HG02588 (cell line): ENCODE data around the gene KAT5.
"Not testable (repeated sequence)": the region's sequence is repeated elsewhere in the genome, so short reads cannot be mapped to it uniquely, and the experiment has no call there.

Source experiments
- ATAC-seq: cut with Tn5 transposase; IDR thresholded peaks from one replicate; pipeline ENCODE4 v1.9.1; 2021; ENCODE audit warnings: mild to moderate bottlenecking, moderate library complexity; ENCODE audit not compliant: unreplicated experiment

KAT5 gene

DNA sequence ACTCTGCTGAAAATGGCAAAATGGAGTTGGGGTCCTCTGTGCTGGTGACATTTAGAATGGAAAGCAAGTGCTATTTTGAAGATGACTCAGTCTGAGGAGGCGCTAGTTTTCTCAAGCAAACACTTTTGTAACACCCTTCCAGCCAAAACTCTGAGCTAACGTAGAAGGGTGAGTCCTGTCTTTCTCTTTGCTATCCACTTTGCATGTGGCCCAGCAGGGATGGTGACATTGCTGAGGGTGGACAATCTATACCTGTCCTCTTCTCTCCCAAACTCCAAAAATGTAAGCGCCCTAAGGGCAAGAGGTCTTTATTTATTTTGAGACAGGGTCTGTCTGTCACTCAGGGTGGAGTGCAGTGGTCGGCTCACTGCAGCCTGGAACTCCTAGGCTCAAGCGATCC, 3.6 kb upstream of the KAT5 start:
- ATAC-seq, result no peak

DNA sequence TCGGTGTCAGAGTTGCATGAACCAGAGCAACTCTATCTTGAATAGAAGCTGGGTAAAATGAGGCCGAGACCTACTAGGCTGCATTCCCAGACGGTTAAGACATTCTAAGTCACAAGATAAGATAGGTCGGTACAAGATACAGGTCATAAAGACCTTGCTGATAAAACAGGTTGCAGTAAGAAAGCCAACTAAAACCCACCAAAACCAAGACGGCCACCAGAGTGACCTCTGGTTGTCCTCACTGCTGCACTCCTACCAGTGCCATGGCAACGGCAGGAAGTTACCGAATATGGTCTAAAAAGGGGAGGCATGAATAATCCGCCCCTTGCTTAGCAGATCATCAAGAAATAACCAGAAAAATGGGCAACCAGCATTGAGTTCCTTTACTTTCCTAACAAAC, 2.4 kb upstream of the KAT5 start:
- ATAC-seq, result no peak

DNA sequence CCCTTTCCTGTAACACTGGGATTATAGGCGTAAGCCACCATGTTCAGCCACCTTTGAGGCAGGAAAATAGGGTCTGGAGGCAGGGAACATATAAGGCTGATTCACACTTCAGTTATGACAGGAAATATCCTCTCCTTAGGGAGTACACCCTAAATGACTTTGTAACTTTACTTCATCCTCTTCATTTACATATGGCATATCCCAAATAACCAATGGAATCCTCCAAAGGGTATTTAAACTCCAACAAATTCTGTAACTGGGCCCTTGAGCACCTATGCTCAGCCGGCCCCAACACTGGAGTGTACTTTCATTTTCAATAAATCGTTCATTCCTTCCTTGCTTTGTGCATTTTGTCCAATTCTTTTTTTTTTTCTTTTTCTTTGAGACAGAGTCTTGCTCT, 1.6 kb upstream of the KAT5 start:
- no peak for ATAC-seq

DNA sequence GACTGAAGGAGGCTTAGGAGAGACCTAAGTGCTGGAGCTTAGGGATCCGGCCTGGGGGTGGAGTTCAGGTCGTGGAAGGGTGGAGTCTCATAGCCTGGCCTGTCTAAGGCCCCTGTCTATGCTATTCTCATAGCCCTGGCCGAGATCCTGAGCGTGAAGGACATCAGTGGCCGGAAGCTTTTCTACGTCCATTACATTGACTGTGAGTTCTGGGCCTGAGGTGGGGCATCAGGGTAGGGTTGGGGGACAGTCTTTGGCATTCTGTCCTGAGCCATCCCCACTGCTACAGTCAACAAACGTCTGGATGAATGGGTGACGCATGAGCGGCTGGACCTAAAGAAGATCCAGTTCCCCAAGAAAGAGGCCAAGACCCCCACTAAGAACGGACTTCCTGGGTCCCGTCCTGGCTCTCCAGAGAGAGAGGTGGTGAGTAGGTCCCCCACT, 603 bp downstream of the KAT5 start:
- ATAC-seq, result no peak

DNA sequence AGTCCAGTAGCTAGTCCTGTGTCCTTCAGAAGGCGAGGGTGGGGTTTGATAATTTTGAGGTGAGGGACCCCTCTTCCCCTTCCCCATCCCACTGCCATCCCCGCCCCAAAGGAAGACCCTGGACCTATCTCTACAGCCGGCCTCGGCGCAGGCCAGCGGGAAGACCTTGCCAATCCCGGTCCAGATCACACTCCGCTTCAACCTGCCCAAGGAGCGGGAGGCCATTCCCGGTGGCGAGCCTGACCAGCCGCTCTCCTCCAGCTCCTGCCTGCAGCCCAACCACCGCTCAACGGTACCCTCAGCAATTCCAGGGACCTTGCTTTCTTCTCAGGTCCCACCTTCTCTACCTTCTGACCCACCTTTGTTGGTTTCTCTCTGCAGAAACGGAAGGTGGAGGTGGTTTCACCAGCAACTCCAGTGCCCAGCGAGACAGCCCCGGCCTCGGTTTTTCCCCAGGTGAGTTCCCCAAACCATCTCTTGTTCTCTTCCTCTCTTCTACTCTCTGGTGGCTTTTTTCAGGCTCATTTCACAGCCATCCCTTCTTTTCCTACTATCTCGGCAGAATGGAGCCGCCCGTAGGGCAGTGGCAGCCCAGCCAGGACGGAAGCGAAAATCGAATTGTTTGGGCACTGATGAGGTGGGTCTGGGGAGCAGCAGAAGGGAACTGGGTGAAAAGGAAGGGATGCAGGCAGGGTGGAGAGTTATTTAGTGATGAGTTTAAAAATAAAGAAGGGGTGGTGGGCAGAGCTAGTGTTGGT, 1.3 kb downstream of the KAT5 start:
- no peak for ATAC-seq

DNA sequence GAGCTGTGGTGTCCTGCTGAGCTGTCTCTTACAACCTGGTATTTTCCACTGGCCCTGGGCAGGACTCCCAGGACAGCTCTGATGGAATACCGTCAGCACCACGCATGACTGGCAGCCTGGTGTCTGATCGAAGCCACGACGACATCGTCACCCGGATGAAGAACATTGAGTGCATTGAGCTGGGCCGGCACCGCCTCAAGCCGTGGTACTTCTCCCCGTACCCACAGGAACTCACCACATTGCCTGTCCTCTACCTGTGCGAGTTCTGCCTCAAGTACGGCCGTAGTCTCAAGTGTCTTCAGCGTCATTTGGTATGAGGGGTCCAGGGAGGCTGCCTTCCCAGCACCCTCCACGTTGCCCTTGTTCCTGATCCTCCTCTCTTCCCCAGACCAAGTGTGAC, 2.4 kb downstream of the KAT5 start:
- ATAC-seq, result no peak

DNA sequence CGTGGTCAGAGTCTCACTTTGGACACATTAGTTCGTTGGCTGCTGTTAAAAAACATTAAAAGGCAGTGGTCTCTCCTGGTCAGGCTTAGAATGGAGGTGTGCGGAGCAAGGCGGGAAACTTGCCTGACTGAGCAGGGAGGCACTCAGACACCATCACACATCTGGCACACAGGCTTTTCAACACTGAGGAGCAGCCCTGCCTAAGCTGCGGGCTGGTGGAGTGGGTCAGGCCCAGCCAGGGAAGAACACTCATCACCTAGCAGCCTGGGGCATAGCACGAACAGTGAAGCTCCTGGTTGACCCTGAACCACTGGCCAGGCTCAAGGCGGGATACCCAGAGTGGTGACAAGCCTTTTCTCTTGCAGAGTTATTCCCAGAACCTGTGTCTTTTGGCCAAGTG, 4.2 kb downstream of the KAT5 start:
- no peak for ATAC-seq

DNA sequence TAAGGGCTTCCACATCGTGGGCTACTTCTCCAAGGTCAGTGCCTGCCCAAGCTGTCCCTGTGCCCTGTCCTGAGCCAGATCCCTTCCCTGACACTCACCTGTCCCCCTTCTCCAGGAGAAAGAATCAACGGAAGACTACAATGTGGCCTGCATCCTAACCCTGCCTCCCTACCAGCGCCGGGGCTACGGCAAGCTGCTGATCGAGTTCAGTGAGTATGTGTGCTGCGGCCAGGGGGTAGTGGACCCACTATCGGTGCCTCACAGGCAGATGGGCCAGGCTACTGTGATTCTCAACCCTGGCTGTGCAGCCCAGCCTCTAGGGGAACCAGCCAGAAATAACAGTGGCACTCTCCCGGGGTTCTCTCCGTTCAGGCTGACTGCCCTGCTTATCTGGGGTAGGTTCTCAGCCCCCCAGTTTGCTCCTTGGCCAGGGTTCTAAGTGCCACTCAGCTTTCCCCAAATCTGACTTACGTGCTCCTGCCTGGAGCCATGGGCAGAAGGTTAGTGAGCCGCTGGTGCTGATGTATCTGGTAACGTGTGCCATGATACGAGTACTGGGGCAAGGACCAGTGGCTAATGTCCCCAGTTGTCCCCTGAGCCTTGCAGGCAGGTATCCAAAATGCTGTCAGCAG, 4.8 kb downstream of the KAT5 start:
- no peak for ATAC-seq

DNA sequence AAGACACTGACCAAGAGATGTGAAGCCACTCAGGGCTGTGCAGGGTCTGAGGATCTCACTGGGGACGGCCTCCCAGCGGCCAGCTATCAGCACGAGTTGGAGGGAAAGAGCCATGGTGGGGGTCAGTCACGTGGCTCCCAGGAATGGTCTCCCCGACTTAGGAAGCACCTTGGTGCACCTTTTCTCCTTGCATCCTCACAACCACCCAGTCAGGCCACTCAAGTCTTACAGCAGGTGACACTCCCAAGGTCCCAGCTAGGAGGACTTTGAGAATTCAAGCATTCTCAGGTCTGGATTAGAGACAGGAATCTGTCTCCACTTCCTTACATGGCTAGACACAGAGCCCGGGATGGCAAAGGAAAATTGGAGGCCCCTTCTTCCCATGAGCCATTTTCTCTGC, 5.9 kb downstream of the KAT5 start:
- no peak for ATAC-seq

DNA sequence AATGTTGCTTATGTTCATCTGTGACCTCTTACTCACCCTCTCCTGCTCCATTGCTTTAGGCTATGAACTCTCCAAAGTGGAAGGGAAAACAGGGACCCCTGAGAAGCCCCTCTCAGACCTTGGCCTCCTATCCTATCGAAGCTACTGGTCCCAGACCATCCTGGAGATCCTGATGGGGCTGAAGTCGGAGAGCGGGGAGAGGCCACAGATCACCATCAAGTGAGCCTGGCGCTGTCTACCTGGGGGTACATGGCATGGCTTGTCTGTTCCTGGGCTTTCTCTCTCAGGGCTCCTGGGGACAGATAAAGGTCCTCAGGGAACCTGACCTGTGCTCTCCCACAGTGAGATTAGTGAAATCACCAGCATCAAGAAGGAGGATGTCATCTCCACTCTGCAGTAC, 6.5 kb downstream of the KAT5 start:
- no peak for ATAC-seq

DNA sequence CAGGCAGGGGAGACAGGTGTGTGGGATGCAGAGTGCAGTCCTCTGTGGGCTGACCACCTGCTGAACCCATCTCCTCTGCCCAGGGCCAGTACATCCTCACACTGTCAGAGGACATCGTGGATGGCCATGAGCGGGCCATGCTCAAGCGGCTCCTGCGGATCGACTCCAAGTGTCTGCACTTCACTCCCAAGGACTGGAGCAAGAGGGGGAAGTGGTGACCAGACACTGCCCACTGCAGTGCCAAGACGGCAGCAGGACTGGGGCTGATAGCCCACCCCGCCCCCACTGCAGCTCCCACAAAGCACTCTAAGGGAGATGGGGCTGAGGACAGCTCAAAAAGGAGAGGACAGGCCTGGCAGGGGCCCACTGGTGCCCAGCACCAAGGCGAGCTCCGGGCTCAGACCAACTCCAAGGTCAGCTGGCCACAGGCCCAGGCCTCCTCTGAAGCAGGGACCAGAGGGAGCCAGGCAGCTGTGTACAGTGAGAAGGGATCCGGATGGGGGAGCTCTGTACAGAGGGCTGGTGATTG, 7.0 kb downstream of the KAT5 start:
- ATAC-seq, result no peak

DNA sequence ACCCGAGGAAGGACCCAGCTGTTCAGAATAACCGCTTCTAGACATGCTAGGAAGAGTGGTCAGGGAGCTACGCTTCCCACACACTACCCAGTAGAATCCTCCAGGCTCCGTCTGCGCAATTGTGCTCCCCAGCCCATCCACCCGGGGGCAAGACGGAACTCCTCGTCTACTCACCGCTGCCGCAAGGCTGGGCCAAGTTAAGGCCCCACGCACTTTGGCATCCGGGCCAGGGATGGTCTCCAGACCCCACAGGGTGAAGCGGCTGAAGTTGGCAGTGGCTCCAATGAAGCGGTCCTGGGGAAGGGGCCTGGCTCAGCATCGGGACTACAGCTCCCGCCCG, 7.8 kb downstream of the KAT5 start:
- ATAC-seq, result peak; percentile 12

DNA sequence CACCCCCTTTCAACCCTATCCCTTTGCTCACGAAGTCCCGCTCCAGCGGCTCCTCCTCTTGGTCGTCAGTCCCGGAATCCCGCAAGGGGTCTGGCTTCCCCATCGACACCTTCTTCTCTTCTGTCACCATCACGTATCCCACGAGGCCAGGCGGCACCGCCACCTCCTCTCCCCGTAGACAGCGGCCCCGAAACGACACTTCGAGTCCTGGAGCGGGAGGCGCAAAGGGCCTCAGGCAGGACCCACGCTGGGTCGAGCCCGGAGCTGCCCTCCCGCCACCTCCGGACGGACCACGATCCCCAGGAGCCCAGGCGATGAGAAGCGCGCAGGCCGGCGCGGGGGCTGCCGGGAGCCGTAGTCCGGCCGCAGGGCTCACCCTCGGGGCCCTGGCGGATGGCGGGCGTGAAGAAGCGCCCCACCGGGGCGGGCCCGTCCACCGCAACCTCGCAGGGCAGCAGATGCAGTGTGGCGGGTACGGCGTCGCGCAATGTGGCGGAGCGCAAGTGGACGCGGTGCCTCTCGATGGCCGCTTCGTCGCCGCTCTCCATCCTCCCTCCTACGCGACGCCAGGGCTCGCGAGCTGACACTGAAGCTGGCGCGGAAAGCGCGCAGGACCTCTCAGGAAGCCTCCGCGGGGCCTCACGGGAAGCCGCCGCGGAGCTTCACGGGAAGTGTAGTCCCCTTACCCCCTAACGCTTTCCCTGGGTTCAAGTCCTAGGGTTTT, 8.3 kb downstream of the KAT5 start, which contains the start of gene RNASEH2C:
Gene RNASEH2C, minus strand, starts transcription at position 588 of the 724 bp plus-strand sequence. Its CDS starts 40 bp downstream, at position 548.
- ATAC-seq, result peak; percentile 74

DNA sequence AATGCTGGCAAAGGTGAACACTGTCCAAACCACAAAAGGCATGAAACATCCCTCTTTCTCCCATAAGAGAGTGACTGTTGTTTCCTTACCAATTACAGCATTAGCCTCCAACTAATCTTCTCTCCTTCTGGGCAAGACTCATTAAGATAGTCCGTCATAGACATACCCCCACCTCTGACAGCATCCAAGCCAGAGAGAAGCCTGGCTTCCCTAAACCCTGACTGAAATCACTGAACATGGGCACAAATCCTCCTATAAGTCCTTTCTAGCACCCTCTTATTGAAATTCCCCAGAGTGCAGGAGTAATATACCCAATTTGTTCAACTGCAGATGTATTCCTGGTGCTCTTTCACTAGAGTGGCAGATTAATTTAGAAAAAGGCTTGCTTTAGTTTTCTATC, 10.2 kb downstream of the KAT5 start:
- no peak for ATAC-seq

DNA sequence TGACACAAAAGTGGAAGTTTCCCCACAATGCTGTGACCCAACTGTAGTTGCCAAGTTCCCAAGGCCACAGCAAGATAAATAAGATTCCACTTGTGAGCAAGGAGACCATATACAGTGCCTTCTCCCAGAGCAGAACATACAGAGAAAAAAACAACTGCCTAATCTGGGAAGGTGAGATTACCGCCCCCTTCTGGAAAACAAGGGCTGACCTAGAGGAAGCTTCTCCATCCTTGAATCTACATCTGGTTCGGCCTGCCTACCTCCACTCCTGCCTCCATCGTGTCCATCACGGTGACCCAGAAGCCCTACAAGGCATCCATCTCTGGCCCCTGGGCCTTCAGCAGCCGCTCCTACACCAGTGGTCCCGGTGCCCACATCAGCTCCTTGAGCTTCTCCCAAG, 14.6 kb downstream of the KAT5 start:
- ATAC-seq, result no peak

DNA sequence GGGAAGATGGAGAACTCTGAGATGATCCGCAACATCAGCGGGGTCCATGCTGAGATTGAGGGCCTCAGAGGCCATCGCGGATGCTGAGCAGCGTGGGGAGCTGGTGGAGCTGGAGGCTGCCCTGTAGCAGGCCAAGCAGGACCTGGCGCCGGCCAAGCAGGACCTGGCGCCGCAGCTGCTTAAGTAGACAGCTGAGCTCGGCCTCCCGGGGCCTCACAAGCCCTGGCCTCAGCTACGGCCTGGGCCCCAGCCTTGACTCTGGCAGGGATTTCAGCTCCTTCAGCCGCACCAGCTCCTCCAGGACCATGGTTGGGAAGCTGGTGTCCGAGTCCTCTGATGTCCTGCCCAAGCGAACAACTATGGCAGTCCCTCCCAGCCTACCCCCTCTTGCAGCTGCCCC, 15.8 kb downstream of the KAT5 start:
- no peak for ATAC-seq

DNA sequence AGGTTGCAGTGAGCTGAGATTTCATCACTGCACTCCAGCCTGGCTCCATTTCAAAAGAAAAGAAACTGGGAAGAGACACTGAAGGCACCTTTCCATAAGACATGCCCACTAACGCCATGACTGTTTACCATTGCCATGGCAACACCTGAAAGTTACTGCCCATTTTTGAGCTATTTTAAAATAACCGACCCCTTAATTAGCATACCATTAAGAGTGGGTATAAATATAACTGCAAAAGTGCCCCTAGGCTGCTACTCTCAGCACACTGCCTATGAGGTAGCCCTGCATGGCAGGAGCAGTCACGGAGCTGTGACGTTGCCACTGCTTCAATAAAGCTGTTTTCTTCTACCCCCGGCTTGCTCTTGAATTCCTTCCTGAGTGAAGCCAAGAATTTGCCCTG, 18.4 kb downstream of the KAT5 start:
- ATAC-seq, result no peak

DNA sequence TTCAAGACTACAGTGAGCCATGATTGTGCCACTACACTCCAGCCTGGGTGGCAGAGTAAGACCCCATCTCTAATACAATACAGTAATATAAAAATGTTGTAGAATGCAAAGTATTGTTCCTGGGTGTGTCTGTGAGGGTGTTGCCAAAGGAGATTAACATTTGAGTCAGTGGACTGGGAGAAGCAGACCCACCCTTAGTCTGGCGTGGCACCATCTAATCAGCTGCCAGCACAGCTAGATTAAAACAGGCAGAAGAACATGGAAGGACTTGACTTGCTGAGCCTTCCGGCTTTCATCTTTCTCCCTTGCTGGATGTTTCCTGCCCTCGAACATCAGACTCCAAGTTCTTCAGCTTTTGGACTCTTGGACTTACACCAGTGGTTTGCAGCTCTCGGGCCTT, 23.1 kb downstream of the KAT5 start:
- not testable (repeated sequence) for ATAC-seq

DNA sequence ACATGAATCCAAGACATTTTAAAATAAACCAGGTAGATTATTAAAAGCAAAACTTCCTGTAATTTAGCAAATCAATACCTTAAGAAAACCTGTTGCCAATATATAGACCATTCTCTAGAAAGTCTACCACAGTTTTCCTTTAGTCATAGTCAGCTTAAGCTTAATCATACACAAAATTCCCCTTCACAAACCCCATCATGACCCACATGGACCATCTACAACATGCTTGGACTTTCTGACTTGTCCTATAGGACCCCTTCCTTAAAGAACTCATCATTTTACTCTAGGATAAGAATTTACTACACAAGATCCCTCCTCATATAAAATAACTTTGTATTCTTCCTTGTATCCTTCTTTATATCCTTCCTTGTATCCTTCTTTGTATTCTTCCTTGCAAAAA, 24.8 kb downstream of the KAT5 start:
- no peak for ATAC-seq

DNA sequence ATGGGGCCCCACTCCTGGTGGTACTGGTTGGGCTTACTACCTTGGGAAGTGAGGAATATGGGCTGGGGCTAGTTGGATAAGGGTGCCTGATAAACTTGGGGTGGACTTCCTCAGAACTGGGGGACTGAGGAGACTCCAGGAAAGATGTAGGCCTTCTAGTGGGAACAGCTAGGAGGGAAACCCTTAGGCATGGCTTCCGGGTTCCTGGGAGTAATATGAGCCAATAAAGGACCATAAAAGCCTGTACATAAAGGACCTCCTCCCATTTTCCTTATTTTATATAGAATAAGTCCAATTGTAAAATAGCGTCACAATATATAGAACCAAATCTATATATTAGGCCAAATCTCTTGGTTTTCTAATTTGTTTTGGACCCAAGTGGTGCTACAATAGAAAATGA, 27.0 kb downstream of the KAT5 start:
- ATAC-seq, result no peak

DNA sequence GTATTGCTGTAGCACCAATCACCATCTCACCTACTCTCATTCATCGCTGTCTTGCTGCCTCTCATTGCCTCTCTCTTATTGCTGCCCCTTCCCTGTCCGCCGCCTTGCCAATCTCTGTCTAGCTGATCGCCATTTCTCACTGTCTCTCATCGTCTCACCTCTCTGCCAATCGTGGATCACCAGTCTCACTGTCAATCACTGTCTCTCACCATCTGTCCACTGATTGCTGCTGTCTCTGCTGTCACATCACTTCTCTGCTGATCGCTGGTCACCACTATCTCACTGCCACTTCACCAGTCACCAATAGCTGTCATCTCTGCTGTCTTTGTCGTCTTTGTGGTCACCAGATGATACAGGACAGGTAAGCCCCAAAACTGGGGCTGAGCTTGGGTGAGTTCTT, 29.1 kb downstream of the KAT5 start:
- ATAC-seq, result no peak

DNA sequence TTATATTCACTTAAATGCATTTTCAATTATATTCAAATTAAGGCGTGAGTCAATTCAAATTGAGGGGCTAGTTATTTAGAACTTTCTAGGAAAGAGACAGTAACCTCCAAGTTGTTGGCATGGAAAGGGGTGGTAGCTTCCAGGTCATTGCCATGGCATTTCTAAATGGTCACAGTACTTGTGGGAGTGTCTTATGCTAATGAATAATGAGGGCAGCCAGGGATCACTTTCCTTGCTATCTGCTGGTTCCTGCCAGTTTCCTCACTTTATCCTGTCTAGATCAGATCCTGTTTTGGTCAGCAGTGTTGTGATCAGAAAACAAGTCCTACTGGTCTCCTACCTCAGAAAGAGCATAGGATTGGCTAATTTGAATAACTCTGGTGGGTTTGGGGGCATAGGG, 30.3 kb downstream of the KAT5 start:
- ATAC-seq, result no peak
